NCI-H526 (cell line): Measurements from ENCODE around the gene ACBD4.

Experiments used
- DNase-seq, 2 experiments: peaks; one replicate each; lab custom pipeline; 2025; lab: John Stamatoyannopoulos, UW

The ACBD4 gene

DNA sequence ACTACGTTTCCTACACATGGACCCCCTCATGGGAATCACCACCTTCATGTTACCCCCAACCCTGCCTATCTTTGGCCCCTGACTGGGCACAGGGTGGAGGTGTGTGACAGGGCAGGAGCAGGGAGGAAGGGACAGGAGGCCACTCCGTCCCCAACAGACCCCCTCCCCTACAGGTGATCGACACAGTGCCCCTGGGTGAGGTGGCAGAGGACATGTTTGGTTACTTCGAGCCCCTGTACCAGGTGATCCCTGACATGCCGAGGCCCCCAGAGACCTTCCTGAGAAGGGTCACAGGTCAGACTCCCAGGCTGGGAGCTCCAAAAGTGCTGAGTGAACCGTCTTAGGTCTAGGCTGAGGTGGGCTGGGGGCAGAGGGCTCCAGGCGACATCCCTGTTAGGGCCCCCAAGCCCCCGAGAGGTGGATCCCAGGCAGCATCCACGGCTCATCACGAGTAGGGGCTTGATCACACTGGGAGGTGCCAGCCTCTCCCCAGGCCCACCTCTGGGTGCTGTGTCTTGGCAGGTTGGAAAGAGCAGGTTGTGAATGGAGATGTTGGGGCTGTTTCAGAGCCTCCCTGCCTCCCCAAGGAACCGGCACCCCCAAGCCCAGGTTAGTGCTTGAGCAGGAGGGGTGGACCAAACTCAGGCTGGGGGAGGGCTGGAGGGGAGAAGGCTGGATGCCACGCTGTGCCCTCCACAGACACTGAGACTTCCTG, 1.5 kb downstream of the ACBD4 start:
- DNase-seq: no peak

- no peak for DNase-seq
Measured at GRCh38 chr17:45137561-45138305, 2.2 kb downstream of the ACBD4 start.

GRCh38 chr17:45138911-45139532, 3.5 kb downstream of the ACBD4 start:
- no peak for DNase-seq

DNA sequence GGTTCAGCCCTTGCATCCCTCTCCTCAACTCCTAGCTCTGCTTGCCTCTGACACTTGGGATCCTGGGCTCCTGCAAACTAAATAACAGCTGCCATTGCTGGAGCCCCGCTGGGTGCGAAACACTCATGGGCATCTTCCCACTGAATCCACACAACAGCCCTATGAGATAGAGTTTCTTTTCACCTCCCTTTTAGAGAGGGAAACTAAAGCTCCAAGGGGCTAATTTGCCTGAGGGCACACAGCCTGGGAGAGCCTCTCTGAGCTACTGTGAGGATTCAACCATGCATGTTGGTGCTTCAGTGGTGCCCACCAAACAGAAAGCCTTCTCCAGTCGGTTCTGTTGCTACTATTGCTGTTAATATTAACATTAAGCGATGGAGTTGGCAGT, 4.0 kb downstream of the ACBD4 start:
- no peak for DNase-seq

DNA sequence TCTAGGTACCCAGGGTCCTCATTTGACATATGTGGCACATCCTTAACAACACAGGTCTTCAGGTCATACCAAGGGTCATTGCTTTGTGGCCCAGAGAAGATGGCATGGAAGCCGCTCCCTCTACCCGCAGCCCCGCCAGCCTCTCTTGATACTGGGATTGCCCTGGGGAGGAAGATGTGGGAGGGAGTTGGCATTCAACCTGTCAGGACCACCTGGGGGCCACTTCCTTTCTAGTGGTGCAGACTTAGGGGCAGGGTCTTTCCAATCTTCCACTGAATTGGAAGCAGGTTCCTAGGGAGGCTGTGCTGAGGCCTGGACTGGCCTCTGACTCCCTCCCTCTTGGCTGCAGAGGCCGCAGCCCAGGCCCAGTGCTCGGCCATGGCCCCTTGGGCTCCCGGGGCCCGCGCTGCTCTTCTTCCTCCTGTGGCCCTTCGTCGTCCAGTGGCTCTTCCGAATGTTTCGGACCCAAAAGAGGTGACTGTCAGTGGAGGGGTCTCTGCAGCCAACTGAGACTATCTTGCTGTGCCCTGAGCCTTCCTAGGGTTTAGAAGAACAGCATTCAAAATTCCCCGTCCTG, 7.7 kb downstream of the ACBD4 start:
- DNase-seq: no peak

GRCh38 chr17:45143767-45144198, 8.3 kb downstream of the ACBD4 start:
- no peak for DNase-seq

GRCh38 chr17:45144199-45145034, 8.9 kb downstream of the ACBD4 start:
- no peak for DNase-seq

- DNase-seq: no peak
Measured at GRCh38 chr17:45145035-45145389, 9.5 kb downstream of the ACBD4 start.

DNA sequence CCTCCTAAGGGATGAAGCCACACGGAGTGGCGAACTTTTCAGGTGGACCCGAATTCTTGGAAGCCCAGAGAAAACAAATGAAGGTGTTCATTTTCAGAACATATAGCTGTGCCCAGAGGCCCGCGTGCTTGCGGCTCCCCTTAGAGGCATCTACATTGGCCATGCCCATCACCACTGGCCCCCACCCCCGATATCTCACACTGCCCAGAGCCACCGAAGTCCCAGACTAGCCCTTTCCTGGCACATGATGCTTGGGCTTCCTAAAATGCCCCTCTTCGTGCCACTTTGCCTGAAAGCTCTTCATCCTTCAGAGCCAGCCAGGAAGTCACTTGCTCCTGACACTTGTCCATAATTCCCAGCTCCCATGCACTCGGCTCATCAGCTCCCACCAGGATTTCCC, 10.7 kb downstream of the ACBD4 start:
- no peak for DNase-seq

DNA sequence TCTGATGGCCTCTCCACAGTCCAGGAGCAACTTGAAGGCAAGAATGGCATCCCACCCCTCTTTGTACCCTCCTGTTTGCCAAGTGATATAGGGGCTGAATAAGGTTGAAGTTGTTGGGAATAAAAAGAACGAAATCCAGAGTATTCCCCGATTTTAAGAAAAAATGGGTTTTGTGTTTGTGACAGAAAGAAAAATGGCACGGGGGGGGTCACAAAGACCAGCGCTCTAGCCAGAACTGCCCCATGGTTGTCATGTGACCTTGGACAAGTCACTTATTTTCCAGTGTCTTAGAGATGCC, 11.1 kb downstream of the ACBD4 start:
- DNase-seq: no peak

- peak; percentile 85 to 94 for DNase-seq
Measured at GRCh38 chr17:45146890-45147580, 11.5 kb downstream of the ACBD4 start.

- peak; percentile 96 to 97 for DNase-seq
Measured at GRCh38 chr17:45147581-45148182, 12.2 kb downstream of the ACBD4 start.

DNA sequence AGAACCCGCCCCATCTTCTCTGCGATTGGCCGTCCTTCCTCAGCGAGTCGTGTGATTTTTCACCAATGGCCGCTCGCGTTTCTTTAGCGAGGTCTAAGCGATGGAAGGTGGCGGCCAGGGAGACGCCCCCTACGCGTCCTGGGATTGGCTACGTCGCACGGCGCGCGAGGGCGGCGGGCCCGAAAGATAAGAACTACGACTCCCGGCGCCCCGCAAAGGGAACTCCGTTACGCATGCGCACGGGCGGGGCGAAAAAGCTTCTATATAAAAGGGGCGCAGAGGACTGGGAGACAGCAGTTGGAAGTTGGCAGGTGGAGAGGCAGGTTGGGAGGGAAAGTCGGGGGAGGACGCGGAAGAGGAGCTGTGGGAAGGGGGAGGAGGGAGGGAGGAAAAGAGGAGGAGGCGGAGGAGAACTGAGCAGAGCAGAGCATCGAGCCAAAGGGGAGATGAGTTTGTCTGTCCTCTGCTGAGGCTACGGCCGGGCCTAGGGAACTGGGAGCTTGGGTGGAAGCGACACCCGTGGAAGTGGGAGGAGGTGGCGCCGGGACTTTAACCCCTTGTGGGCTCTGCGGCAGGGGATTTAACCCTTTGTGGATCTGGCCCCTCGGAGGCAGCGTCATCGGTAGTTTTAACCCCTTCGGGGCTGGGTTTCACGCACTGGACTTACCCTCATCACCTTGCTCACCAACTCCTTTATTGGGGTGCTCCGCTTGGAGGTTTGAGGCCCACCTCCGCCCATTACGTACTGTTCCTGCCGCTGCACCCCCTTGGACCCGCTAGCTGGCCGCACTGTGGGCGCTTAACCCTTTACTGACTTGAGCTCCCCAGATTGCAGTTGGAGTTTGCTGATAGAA, 12.9 kb downstream of the ACBD4 start, which contains the start of gene HEXIM1:
Gene HEXIM1 (plus strand): TSS at position 293 of the 854 bp plus-strand sequence. CDS start 716 bp downstream, outside the sequence.
- peak; percentile 99 to 100 for DNase-seq

DNA sequence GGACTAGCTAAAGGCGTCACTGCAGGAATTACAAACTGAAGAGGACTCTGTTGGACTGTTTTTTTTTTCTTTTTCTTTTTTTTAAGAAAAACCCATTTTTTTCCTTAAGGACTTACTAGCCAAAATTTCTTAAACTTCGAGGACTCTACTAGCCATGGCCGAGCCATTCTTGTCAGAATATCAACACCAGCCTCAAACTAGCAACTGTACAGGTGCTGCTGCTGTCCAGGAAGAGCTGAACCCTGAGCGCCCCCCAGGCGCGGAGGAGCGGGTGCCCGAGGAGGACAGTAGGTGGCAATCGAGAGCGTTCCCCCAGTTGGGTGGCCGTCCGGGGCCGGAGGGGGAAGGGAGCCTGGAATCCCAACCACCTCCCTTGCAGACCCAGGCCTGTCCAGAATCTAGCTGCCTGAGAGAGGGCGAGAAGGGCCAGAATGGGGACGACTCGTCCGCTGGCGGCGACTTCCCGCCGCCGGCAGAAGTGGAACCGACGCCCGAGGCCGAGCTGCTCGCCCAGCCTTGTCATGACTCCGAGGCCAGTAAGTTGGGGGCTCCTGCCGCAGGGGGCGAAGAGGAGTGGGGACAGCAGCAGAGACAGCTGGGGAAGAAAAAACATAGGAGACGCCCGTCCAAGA, 13.7 kb downstream of the ACBD4 start:
- DNase-seq: peak; percentile 80 to 93

DNA sequence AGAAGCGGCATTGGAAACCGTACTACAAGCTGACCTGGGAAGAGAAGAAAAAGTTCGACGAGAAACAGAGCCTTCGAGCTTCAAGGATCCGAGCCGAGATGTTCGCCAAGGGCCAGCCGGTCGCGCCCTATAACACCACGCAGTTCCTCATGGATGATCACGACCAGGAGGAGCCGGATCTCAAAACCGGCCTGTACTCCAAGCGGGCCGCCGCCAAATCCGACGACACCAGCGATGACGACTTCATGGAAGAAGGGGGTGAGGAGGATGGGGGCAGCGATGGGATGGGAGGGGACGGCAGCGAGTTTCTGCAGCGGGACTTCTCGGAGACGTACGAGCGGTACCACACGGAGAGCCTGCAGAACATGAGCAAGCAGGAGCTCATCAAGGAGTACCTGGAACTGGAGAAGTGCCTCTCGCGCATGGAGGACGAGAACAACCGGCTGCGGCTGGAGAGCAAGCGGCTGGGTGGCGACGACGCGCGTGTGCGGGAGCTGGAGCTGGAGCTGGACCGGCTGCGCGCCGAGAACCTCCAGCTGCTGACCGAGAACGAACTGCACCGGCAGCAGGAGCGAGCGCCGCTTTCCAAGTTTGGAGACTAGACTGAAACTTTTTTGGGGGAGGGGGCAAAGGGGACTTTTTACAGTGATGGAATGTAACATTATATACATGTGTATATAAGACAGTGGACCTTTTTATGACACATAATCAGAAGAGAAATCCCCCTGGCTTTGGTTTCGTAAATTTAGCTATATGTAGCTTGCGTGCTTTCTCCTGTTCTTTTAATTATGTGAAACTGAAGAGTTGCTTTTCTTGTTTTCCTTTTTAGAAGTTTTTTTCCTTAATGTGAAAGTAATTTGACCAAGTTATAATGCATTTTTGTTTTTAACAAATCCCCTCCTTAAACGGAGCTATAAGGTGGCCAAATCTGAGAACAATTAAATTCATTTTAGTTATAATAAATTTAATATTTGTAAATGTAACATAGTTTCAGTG, 14.5 kb downstream of the ACBD4 start:
- peak; percentile 47 to 79 for DNase-seq

DNA sequence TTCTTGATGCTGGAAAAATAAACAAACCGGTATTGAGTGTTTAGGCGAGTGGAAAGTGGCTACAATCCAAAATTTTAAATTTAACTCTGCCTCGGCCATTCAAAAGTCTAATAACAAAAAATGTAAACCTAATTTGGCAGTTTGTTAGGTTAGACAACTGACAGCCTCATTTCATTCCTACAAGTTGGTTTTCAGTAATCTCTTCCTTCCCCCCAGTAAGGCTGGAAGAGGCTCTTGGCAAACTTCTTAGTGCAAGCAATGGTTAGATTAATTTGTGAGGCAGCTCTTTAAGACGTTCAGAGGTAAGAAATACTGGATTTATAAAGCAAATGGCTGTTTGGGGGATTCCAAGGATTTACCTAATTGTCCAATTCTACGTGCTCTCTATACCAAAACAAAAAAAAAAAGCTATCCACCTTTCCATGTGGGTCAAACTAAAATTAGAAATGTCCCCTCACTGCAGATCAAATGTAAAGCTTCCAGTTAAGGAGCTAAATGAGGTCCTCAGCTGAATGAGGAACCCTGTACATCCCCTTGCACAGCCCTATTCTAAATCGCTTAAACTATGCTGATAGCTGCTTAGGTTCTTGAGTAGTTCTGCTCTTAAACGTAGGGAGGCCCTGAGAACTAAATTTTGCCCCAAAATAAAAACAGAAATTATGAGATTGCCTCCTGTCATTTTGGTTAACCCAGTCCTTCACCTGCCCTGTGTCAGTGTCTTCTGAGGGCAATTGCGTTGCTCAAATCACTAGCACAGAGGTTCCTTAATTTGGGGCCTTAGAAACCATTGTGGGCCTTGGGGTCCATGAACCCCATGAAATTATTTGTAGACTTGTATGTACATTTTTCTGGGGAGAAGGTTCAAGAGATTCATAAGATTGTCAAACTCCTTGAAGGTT, 15.7 kb downstream of the ACBD4 start:
- no peak for DNase-seq

DNA sequence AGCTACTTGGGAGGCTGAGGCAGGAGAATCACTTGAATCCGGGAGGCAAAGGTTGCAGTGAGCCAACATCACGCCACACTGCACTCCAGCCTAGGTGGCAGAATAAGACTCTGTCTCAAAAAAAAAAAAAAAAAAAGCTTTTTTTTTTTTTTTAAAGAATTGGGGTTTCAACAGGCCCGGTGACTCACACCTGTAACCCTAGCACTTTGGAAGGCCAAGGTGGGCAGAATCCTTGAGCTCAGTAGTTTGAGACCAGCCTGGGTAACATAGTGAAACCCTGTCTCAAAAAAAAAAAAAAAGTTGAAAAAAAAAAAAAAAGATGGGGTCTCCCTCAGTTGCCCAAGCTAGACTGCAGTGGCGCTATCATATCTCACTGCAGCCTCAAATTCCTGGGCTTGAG, 19.5 kb downstream of the ACBD4 start:
- no peak for DNase-seq
